ENCODE data around the gene TMEM165. TPM values are rescaled to one million over a fixed set of nuclear protein-coding genes. Genes with fewer than 3 reads are reported as not detected.

Gene TMEM165
- total RNA-seq, 2 donors from 2014 or later, result 70.0 to 80.0 TPM

- no peaks in the 10 kb centered on the region for H3K36me3 ChIP-seq
- no peaks in the 10 kb centered on the region for H3K9me3 ChIP-seq
- DNase-seq, result no peak
- no peak overlapping the region for H3K27ac ChIP-seq
- H3K9ac ChIP-seq (ENCODE audit: low read depth in 2 of 2, low read length in 2 of 2), result no peak overlapping the region
- H3K4me1 ChIP-seq, result no peaks in the 10 kb centered on the region
- intact Hi-C loops (cut with DNase I), result no loop called here
- TF ChIP-seq, protein P1, sequence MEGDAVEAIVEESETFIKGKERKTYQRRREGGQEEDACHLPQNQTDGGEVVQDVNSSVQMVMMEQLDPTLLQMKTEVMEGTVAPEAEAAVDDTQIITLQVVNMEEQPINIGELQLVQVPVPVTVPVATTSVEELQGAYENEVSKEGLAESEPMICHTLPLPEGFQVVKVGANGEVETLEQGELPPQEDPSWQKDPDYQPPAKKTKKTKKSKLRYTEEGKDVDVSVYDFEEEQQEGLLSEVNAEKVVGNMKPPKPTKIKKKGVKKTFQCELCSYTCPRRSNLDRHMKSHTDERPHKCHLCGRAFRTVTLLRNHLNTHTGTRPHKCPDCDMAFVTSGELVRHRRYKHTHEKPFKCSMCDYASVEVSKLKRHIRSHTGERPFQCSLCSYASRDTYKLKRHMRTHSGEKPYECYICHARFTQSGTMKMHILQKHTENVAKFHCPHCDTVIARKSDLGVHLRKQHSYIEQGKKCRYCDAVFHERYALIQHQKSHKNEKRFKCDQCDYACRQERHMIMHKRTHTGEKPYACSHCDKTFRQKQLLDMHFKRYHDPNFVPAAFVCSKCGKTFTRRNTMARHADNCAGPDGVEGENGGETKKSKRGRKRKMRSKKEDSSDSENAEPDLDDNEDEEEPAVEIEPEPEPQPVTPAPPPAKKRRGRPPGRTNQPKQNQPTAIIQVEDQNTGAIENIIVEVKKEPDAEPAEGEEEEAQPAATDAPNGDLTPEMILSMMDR (IDR thresholded peaks at IDR 0.05), result no peak
- H3K27me3 ChIP-seq, result no peaks in the 10 kb centered on the region
- H3K4me3 ChIP-seq, result no peak overlapping the region
These were observed 15.2 kb upstream of the TMEM165 start for GRCh38 chr4:55380576-55380975.

DNA sequence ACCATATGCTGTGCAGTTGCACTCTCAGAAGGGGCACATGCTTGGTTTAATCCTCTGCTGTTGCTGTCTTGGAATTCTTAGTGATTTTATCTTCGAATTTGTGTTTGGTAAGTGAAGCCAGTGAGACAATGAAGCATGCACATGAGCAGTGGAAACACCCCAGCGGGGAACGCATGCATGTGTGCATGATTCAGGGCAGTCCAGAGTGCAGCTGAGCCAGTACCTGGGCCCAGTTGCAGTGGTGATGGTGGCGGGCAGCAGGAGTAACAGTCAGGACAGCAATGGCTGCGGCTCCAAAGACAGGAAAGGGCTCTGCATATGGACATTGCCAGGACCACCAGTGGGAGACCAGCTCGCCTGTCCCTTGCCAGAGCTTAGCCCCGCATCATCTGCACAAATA, 14.3 kb upstream of the TMEM165 start:
- H3K9me3 ChIP-seq, result no peaks in the 10 kb centered on the region
- TF ChIP-seq, protein P1 (IDR thresholded peaks at IDR 0.05), result no peak
- DNase-seq, result no peak
- intact Hi-C loops (cut with DNase I), result no loop called here
- no peak overlapping the region for H3K27ac ChIP-seq
- no peaks in the 10 kb centered on the region for H3K27me3 ChIP-seq
- H3K4me1 ChIP-seq, result no peaks in the 10 kb centered on the region
- H3K36me3 ChIP-seq, result no peaks in the 10 kb centered on the region
- no peak overlapping the region for H3K9ac ChIP-seq (ENCODE audit: low read depth in 2 of 2, low read length in 2 of 2)
- H3K4me3 ChIP-seq, result no peak overlapping the region

DNA sequence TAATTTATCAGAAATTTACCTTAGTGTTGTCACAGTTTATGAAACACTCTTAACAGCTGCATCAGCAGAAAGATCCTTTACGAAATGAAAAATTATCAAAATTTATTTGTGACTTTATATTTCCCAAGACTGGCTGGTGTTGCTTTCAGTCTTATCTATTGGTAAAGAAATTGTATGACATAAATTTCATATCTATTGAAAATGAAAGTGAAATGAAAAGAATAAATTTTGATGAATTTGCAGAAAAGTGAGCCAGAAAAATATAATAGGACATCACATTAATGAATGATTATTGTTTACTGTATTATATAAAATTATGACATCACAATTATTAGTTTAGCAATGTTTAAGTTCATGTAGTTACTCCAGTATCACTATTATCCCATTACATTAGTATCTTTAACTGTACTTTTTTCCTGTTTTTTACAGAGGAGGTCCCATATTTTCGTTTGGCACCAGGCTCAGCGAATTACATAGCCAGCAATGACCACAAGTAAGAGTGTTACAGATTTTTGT, 13.2 kb upstream of the TMEM165 start:
- Histone ChIP-seq H3K9ac (ENCODE audit: low read depth in 2 of 2, low read length in 2 of 2) (no peak overlapping the region), H3K4me3 (no peak overlapping the region), H3K27ac (no peak overlapping the region), H3K36me3 (no peaks in the 10 kb centered on the region), H3K4me1 (no peaks in the 10 kb centered on the region), H3K9me3 (no peaks in the 10 kb centered on the region), H3K27me3 (no peaks in the 10 kb centered on the region)
- DNase-seq, result no peak
- TF ChIP-seq, protein P1 (IDR thresholded peaks at IDR 0.05), result no peak
- intact Hi-C loops (cut with DNase I), result no loop called here

DNA sequence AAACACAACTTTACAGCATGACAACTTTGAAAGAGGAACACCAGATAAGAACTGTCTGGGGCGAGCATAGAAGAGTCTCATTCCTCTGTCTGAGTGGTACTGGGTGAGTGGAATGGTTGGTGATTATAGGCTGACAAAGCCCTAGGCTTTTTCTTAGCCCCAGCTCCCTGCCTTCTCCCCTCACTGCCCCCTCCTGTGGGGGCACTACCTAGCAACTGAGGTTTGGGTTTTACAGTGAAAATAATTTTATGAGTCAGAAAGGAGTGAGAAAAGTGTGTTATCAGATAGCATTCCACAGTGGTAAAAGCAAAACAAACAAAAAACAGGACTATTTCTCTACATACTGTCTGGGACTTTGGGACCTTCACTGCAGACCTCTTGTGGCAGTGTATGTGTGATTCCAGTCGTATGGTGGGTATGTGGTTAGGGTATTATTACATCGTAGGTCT, 10.5 kb upstream of the TMEM165 start:
- intact Hi-C loops (cut with DNase I), result no loop called here
- DNase-seq, result no peak
- H3K4me3 ChIP-seq, result no peak overlapping the region
- no peaks in the 10 kb centered on the region for H3K9me3 ChIP-seq
- no peaks in the 10 kb centered on the region for H3K36me3 ChIP-seq
- H3K27me3 ChIP-seq, result no peaks in the 10 kb centered on the region
- H3K4me1 ChIP-seq, result no peaks in the 10 kb centered on the region
- no peak overlapping the region for H3K9ac ChIP-seq (ENCODE audit: low read depth in 2 of 2, low read length in 2 of 2)
- TF ChIP-seq, protein P1 (IDR thresholded peaks at IDR 0.05), result no peak
- no peak overlapping the region for H3K27ac ChIP-seq

DNA sequence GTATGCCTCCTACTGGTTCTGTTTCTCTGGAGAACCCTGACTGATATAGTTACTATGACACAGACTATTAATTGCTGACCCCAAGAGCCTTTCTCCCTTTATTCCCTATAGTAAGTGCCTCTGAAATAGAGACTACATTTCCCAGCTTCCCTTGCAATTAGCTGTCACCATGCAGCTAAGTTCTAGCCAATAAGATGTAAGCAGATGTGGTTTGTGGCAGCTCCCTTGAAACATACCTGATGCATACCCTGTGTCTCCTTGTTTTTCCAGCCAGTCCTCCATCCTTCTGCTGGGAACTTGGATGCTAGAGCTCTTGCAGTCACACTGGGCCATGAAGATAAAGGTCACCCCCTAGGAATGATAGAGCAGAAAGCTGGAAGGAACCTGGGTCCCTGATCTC, 9.7 kb upstream of the TMEM165 start:
- TF ChIP-seq, protein P1 (IDR thresholded peaks at IDR 0.05), result no peak
- Histone ChIP-seq H3K9ac (ENCODE audit: low read depth in 2 of 2, low read length in 2 of 2) (no peak overlapping the region), H3K4me1 (no peaks in the 10 kb centered on the region), H3K27me3 (no peaks in the 10 kb centered on the region), H3K9me3 (no peaks in the 10 kb centered on the region), H3K27ac (no peak overlapping the region), H3K36me3 (no peaks in the 10 kb centered on the region), H3K4me3 (no peak overlapping the region)
- intact Hi-C loops (cut with DNase I), result no loop called here
- no peak for DNase-seq
